VCaP (cell line): Measurements from ENCODE around the gene IL4R.
"Not testable (repeated sequence)": the region's sequence is repeated elsewhere in the genome, so short reads cannot be mapped to it uniquely, and the experiment has no call there.

Source experiments
- H3K27ac ChIP-seq: fragments of 450-650 bp; 2 replicates; pipeline ENCODE4 v1.5.1; 2017
- TF ChIP-seq, protein P1 (sequence below): fragments of 450-650 bp; conservative IDR thresholded peaks from 2 replicates; pipeline ENCODE4 v1.5.1; 2017; ENCODE audit warnings: mild to moderate bottlenecking, moderate library complexity

IL4R gene

DNA sequence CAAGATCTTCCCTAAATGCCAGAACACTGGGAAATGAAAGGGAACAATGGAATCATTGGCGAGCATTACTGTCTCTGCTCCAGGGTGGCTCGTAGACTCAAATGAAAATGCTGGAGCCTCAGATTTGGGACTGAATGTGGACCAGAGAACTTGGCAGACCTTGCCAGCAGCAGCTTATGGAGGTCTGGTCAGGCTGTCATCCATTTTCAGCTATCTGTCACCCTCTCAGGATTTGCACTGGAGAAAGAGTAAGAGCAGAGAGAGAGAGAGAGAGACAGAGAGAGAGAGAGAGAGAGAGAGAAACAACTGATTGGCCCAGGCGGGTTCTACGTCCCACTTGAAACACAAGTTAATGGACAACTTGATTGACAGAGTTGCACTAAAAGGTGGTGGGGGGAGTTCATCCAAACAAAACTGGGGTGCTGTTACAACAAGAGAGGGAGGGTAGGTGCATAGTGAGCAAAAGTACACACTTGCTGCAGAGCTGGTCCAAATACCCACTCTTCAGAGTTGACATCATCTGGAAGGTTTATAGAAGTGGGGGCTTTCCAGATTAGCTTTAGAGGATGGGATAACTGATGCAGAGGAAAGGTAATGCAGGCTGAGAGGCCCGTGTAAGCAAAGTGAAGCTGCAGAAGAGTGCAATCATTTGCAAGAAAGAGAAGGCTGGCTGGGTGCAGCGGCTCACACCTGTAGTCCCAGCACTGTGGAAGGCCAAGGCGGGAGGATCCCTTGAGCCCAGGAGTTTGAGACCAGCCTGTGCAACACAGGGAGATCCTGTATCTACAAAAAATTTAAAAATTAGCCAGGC is 28.7 kb upstream of the IL4R start:
- no peak overlapping the region for H3K27ac ChIP-seq
- TF ChIP-seq, protein P1, sequence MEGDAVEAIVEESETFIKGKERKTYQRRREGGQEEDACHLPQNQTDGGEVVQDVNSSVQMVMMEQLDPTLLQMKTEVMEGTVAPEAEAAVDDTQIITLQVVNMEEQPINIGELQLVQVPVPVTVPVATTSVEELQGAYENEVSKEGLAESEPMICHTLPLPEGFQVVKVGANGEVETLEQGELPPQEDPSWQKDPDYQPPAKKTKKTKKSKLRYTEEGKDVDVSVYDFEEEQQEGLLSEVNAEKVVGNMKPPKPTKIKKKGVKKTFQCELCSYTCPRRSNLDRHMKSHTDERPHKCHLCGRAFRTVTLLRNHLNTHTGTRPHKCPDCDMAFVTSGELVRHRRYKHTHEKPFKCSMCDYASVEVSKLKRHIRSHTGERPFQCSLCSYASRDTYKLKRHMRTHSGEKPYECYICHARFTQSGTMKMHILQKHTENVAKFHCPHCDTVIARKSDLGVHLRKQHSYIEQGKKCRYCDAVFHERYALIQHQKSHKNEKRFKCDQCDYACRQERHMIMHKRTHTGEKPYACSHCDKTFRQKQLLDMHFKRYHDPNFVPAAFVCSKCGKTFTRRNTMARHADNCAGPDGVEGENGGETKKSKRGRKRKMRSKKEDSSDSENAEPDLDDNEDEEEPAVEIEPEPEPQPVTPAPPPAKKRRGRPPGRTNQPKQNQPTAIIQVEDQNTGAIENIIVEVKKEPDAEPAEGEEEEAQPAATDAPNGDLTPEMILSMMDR = no peak

DNA sequence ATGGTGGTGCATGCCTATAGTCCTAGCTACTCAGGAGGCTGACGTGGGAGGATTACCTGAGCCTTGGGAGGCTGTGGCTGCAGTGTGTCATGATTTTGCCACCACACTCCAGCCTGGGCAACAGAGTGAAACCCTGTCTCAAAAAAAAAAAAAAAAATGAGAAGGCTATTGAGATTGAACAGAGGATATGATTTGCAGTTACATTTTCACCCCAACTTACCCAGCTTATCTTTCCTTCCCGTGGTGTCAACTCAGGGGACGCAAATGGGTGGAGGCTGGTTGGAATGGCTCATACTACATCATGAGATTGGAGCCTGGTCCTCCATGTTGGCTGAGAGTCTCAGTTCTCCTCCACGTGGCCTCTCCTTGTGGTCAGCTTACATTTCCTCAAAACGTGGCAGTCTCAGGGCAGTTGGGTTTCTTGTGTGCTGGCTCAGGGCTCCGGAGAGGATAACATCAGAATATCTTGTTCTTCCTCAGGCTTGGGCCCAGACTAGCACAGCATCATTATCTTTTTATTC is 28.0 kb upstream of the IL4R start:
- TF ChIP-seq, protein P1 = no peak
- no peak overlapping the region for H3K27ac ChIP-seq

DNA sequence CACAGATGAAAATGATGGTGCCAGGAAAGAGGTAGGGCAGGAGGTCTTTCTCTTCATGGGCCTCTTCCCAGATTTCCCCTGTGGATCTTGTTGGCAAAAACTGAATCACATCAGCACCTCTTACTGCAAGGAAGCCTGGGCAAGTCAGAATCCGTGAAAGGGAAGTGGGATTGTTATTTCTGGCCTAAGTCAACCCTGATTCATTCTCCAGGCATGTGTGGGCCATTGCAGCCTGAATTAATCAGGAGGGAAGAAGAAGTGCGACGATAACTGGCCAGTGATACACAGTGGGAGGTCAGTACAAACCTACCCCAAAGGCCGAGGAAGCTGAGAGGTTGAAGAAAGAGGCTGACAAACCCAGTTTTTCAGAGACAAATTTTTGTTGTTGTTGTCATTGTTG is 27.3 kb upstream of the IL4R start:
- no peak overlapping the region for H3K27ac ChIP-seq
- TF ChIP-seq, protein P1 = no peak

DNA sequence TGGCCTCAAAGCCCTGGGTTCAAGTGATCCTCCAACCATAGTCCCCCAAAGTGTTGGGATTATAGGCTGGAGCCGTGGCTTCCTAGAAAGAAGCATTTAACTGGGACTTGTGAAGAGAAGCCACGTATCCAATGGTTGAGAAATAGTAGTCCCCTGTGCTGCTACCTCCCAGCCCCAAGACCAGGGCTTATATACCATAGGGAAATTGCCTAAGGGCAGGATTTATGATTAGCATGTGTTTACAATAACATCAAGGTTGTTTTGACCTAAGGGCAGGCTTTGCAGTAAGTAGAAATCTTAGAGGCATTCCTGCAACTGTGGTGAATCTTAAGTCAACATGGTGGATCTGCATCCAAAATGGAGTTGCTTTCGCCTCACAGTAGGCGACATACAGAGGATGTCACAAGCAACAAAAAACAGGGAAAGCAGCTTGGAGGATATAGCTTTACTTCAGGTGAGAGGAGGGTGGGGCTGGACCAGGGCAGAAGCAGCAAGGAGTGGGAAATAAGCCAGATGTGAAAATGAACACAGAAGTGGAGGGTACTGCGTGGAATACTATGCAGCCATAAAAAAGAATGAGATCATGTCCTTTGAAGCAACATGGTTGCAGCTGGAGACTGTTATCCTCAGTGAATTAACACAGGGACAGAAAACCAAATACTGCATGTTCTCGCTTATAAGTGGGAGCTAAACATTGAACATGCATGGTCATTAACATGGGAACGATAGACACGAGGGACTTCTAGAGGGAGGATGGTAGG is 26.5 kb upstream of the IL4R start:
- TF ChIP-seq, protein P1 = no peak

DNA sequence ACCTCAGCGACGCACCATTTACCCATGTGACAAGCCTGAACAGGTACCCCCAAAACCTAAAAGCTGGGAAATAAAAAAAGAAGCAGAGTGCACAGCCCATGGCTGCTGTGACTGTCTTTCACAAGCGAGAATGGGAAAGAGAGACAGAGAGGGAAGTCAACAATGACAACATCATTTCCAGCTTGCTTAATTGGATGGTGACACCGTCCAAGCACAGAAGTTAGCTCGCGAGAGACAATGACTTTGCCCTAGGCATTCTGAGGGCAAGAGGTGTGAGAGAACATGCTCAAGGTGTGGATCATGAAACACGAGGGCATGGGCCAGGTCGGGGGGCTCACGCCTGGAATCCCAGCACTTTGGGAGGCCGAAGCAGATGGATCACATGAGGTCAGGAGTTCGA is 25.9 kb upstream of the IL4R start:
- no peak overlapping the region for H3K27ac ChIP-seq
- TF ChIP-seq, protein P1 = no peak

More for the DNA sequence above, 26.5 kb upstream of the IL4R start:
- no peak overlapping the region for H3K27ac ChIP-seq

DNA sequence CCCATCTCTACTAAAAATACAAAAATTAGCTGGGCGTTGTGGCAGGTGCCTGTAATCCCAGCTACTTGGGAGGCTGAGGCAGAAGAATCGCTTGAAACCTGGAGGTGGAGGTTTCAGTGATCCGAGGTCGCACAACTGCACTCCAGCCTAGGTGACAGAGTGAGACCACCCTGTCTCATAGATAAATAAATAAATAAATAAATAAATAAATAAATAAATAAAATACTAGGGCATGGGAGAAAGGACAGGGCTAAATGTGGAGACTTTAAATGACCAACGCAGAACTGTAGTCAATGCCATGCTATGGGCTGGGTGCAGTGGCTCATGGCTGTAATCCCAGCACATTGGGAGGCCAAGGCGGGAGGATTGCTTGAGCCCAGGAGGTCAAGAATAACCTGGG is 25.5 kb upstream of the IL4R start:
- H3K27ac ChIP-seq = not testable (repeated sequence)

DNA sequence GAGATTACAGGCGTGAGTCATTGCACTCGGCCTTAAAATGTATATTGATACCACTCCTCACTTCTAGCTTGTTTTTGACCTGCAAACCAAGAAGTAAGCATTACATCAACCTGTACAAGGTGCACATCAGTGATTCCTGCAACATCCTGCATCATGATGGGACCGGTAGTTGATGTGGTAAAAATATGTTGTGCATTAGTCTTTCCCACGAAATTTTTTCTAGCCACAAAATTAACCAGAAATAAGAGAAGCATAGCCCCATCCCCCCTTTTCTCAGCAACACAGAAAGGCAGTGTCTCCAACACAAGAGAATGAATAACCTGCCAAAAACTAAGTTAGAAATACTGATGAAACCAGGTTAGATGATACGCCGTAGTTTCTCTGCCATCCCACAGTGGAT is 24.1 kb upstream of the IL4R start:
- no peak overlapping the region for H3K27ac ChIP-seq
- TF ChIP-seq, protein P1 = no peak

DNA sequence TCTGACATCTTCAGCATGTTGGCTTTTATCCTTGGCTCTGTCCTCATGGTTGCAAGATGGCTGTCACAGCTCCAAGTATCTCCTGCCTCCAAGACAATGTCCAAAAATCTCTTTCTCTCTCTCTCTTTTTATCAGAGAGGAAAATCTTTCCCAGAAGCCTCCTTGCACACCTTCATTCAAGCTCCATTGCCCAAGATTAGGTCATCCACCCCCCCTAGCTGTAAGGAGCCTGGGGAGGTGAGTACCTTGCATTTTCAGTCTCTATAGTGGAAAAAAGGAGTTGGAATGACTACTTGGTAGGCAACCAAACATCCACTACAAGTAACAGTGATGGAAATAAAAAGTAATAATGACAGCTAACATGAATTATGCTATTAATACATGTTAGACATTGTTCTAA is 23.2 kb upstream of the IL4R start:
- H3K27ac ChIP-seq = no peak overlapping the region
- TF ChIP-seq, protein P1 = no peak
